GM23338 (cell line): Measurements from ENCODE around the gene TMEM179. TPM values are rescaled to one million over a fixed set of nuclear protein-coding genes. Genes with fewer than 3 reads are reported as not detected.

Experiments used
- ATAC-seq: fragments of 200-7000 bp; cut with Tn5 transposase; 3 replicates; pipeline ENCODE4 v1.9.1; 2020
- DNase-seq: peaks from one replicate; pipeline ENCODE4 v3.0.0-alpha.2; 2015; ENCODE audit warnings: low spot score
- H2AFZ ChIP-seq: fragments of 200-600 bp; sonication (generic); 2 replicates; pipeline ENCODE4 v1.8.0; 2016; ENCODE audit warnings: antibody characterized with exemption, mild to moderate bottlenecking, moderate library complexity
- H3F3A ChIP-seq: fragments of 200-600 bp; sonication (generic); replicated peaks from 2 replicates; pipeline ENCODE4 v1.8.0; 2017; ENCODE audit warnings: antibody characterized with exemption, mixed run types, low read depth
- H3K27ac ChIP-seq: fragments of 200-600 bp; sonication (generic); 2 replicates; pipeline ENCODE4 v1.6.1; 2016; ENCODE audit warnings: low read depth
- H3K27me3 ChIP-seq: fragments of 200-600 bp; sonication (generic); 2 replicates; pipeline ENCODE4 v1.8.0; 2016; ENCODE audit warnings: mild to moderate bottlenecking, mixed run types, moderate library complexity; ENCODE audit not compliant: insufficient read depth
- H3K36me3 ChIP-seq: fragments of 200-600 bp; sonication (generic); 2 replicates; pipeline ENCODE4 v1.8.0; 2016; ENCODE audit warnings: mild to moderate bottlenecking; ENCODE audit not compliant: insufficient read depth
- H3K4me1 ChIP-seq: fragments of 200-600 bp; sonication (generic); 2 replicates; pipeline ENCODE4 v1.8.0; 2016; ENCODE audit warnings: mild to moderate bottlenecking, moderate library complexity; ENCODE audit not compliant: insufficient read depth
- H3K4me2 ChIP-seq: fragments of 200-600 bp; sonication (generic); 2 replicates; pipeline ENCODE4 v1.7.1; 2017; ENCODE audit warnings: mixed run types
- H3K4me3 ChIP-seq: fragments of 200-600 bp; sonication (generic); 2 replicates; pipeline ENCODE4 v1.6.1; 2016; ENCODE audit warnings: mixed run types
- H3K79me2 ChIP-seq: fragments of 200-600 bp; sonication (generic); replicated peaks from 2 replicates; pipeline ENCODE4 v1.8.0; 2017; ENCODE audit warnings: mild to moderate bottlenecking; ENCODE audit not compliant: insufficient read depth
- H3K9me2 ChIP-seq: fragments of 200-600 bp; sonication (generic); 2 replicates; pipeline ENCODE4 v1.8.0; 2017; ENCODE audit not compliant: insufficient read depth
- H4K20me1 ChIP-seq: fragments of 200-600 bp; sonication (generic); replicated peaks from 2 replicates; pipeline ENCODE4 v1.8.0; 2017; ENCODE audit warnings: mild to moderate bottlenecking; ENCODE audit not compliant: insufficient read depth
- H3K27ac Mint-ChIP-seq: 2 replicates; pipeline ENCODE4 v1.8.0; 2020; ENCODE audit warnings: inconsistent platforms, mild to moderate bottlenecking, moderate library complexity, mixed read lengths
- H3K27me3 Mint-ChIP-seq: 3 replicates; pipeline ENCODE4 v1.8.0; 2022; ENCODE audit warnings: low read depth, mild to moderate bottlenecking, moderate library complexity, mixed read lengths, inconsistent platforms; ENCODE audit not compliant: insufficient read depth, poor library complexity
- H3K36me3 Mint-ChIP-seq: 3 replicates; pipeline ENCODE4 v1.8.0; 2021; ENCODE audit warnings: low read depth, mild to moderate bottlenecking, inconsistent platforms, moderate library complexity, mixed read lengths
- H3K4me1 Mint-ChIP-seq: 3 replicates; pipeline ENCODE4 v1.8.0; 2020; ENCODE audit warnings: mild to moderate bottlenecking, inconsistent platforms, mixed read lengths
- H3K4me3 Mint-ChIP-seq: 3 replicates; pipeline ENCODE4 v1.8.0; 2021; ENCODE audit warnings: moderate library complexity, mild to moderate bottlenecking, inconsistent platforms, mixed read lengths
- H3K9me3 Mint-ChIP-seq: 3 replicates; pipeline ENCODE4 v1.8.0; 2020; ENCODE audit warnings: moderate library complexity, mild to moderate bottlenecking, inconsistent platforms, mixed read lengths
- CTCF ChIP-seq, 2 experiments: fragments of 200-600 bp in 1 of 2; sonication (generic) in 1 of 2; conservative IDR thresholded peaks; 2 replicates each; pipeline versions ENCODE4 v1.5.1 to v1.6.1; 2016 to 2017; ENCODE audit warnings: antibody characterized with exemption in 2 of 2, low read depth in 2 of 2, mild to moderate bottlenecking in 2 of 2, moderate library complexity in 1 of 2
- EZH2 ChIP-seq: fragments of 200-600 bp; sonication (generic); IDR thresholded peaks from one replicate; pipeline ENCODE4 v1.8.0; 2017; ENCODE audit warnings: antibody characterized with exemption, mild to moderate bottlenecking, low read depth; ENCODE audit not compliant: unreplicated experiment
- NANOG ChIP-seq: IDR thresholded peaks from 2 replicates; pipeline ENCODE4 v1.6.1; 2016; ENCODE audit warnings: antibody characterized with exemption, borderline replicate concordance
- REST ChIP-seq: IDR thresholded peaks from one replicate; pipeline ENCODE4 v1.6.1; 2018; ENCODE audit warnings: antibody characterized with exemption; ENCODE audit not compliant: unreplicated experiment
- STAT1 ChIP-seq: IDR thresholded peaks from one replicate; pipeline ENCODE4 v1.6.1; 2016; ENCODE audit warnings: antibody characterized with exemption; ENCODE audit not compliant: unreplicated experiment
- ZNF114 ChIP-seq: fragments of 250-450 bp; sonication (Bioruptor Pico); IDR thresholded peaks from 2 replicates; pipeline ENCODE4 v1.5.0; 2020; ENCODE audit warnings: mild to moderate bottlenecking, moderate library complexity
- ZNF331 ChIP-seq: fragments of 250-450 bp; sonication (Bioruptor Pico); IDR thresholded peaks from 2 replicates; pipeline ENCODE4 v1.5.0; 2020; ENCODE audit warnings: low read depth, mild to moderate bottlenecking, moderate library complexity
- polyA plus RNA-seq: library from polyadenylated mRNA; unstranded; fragments of >200 nt; fragmentation: Nextera tagmentation; extraction: Ambion mirVana; gene quantifications from 2 replicates; pipeline ENCODE4 v1.2.1, GENCODE V29; 2016
- total RNA-seq: library from RNA; depleted of rRNA; stranded (reverse); fragments of >200 nt; shearing (Covaris generic); gene quantifications from 2 replicates; pipeline ENCODE4 v1.2.3, GENCODE V29; 2014
- TF ChIP-seq, protein P1 (sequence below): IDR thresholded peaks from 2 replicates; pipeline ENCODE4 v1.6.1; 2016; ENCODE audit warnings: antibody characterized with exemption

Gene TMEM179
- total and polyA plus RNA-seq, 2 experiments from 2014 or later: 1.0 to 4.8 TPM

GRCh38 chr14:104651876-104652260 lies 47.3 kb upstream of the TMEM179 start:
- Mint-ChIP-seq H3K36me3 (peaks cover 20% of the 10 kb centered on the region), H3K9me3 (peaks cover 27% of the 10 kb centered on the region), H3K4me3 (no peak overlapping the region; the same call in 2 of the 3 replicates), H3K27me3 (peaks cover 17% of the 10 kb centered on the region), H3K27ac (no peak overlapping the region), H3K4me1 (no peaks in the 10 kb centered on the region)
- no peaks in the 10 kb centered on the region for H4K20me1 ChIP-seq
- no peaks in the 10 kb centered on the region for H3K36me3 ChIP-seq
- peaks cover 8% of the 10 kb centered on the region for H3K27me3 ChIP-seq
- no peak overlapping the region for H3K4me3 ChIP-seq
- H3K9me2 ChIP-seq: no peaks in the 10 kb centered on the region
- no peaks in the 10 kb centered on the region for H3F3A ChIP-seq
- no peak overlapping the region for H2AFZ ChIP-seq
- H3K79me2 ChIP-seq: no peaks in the 10 kb centered on the region
- ATAC-seq: no peak; the same call in 2 of the 3 replicates
- DNase-seq: peak; percentile 55
- TF ChIP-seq CTCF (conservative IDR thresholded peaks at IDR 0.05; ENCODE audit: low read depth in 2 of 2) (peak; percentile 39 to 62), NANOG (no peak)
- no peak overlapping the region for H3K4me2 ChIP-seq
- no peaks in the 10 kb centered on the region for H3K4me1 ChIP-seq
- no peak overlapping the region for H3K27ac ChIP-seq

GRCh38 chr14:104650981-104651875 lies 46.7 kb upstream of the TMEM179 start:
- Mint-ChIP-seq H3K4me3 (no peak overlapping the region), H3K4me1 (no peaks in the 10 kb centered on the region), H3K9me3 (peaks cover 28% of the 10 kb centered on the region), H3K27me3 (peaks cover 17% of the 10 kb centered on the region), H3K27ac (no peak overlapping the region), H3K36me3 (peaks cover 20% of the 10 kb centered on the region)
- Histone ChIP-seq H3K27ac (no peak overlapping the region), H4K20me1 (no peaks in the 10 kb centered on the region), H3K27me3 (peaks cover 8% of the 10 kb centered on the region), H3K4me2 (no peak overlapping the region), H3K9me2 (no peaks in the 10 kb centered on the region), H3F3A (no peaks in the 10 kb centered on the region), H3K36me3 (no peaks in the 10 kb centered on the region), H2AFZ (no peak overlapping the region), H3K4me1 (no peaks in the 10 kb centered on the region), H3K4me3 (no peak overlapping the region), H3K79me2 (no peaks in the 10 kb centered on the region)
- ATAC-seq: no peak
- no peak for DNase-seq
- TF ChIP-seq EZH2 (no peak), ZNF114 (CRISPR knock-in tag) (no peak), ZNF331 (no peak), REST (no peak), STAT1 (no peak), CTCF (conservative IDR thresholded peaks at IDR 0.05; ENCODE audit: low read depth in 2 of 2) (no peak)
- TF ChIP-seq, protein P1, sequence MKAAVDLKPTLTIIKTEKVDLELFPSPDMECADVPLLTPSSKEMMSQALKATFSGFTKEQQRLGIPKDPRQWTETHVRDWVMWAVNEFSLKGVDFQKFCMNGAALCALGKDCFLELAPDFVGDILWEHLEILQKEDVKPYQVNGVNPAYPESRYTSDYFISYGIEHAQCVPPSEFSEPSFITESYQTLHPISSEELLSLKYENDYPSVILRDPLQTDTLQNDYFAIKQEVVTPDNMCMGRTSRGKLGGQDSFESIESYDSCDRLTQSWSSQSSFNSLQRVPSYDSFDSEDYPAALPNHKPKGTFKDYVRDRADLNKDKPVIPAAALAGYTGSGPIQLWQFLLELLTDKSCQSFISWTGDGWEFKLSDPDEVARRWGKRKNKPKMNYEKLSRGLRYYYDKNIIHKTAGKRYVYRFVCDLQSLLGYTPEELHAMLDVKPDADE: no peak
